Spleen (tissue), 11 donors: ENCODE results near the gene NCSTN. TPM values are rescaled to one million over a fixed set of nuclear protein-coding genes. Genes with fewer than 3 reads are reported as not detected.

Source experiments
- DNase-seq: peaks from one replicate; pipeline ENCODE4 v3.0.0-alpha.2; 2020
- H3K27ac ChIP-seq, 8 donors: fragments of 200-600 bp; sonication (generic) in 7 of 8; 1 replicate in 4 of 8; 2 replicates in 4 of 8; pipeline versions ENCODE4 v1.5.0 to v1.8.0; 2016 to 2021; ENCODE audit warnings: inconsistent platforms in 4 of 8, mild to moderate bottlenecking in 4 of 8, moderate library complexity in 1 of 8
- H3K27me3 ChIP-seq, 7 donors: fragments of 200-600 bp; sonication (generic) in 6 of 7; replicated peaks in 1 of 7; 1 replicate in 4 of 7; 2 replicates in 3 of 7; pipeline versions ENCODE4 v1.5.0 to v1.8.0; 2016 to 2021; ENCODE audit warnings: inconsistent platforms in 3 of 7, mild to moderate bottlenecking in 1 of 7
- H3K36me3 ChIP-seq, 6 donors: fragments of 200-600 bp; sonication (generic) in 5 of 6; 1 replicate in 4 of 6; 2 replicates in 2 of 6; pipeline versions ENCODE4 v1.5.0 to v1.8.0; 2016 to 2021; ENCODE audit warnings: inconsistent platforms in 2 of 6
- H3K4me1 ChIP-seq, 6 donors: fragments of 200-600 bp; sonication (generic) in 5 of 6; 1 replicate in 3 of 6; 2 replicates in 3 of 6; pipeline versions ENCODE4 v1.5.0 to v1.8.0; 2016 to 2021; ENCODE audit warnings: inconsistent platforms in 3 of 6
- H3K4me3 ChIP-seq, 8 donors: fragments of 200-600 bp; sonication (generic) in 7 of 8; 1 replicate in 4 of 8; 2 replicates in 4 of 8; pipeline versions ENCODE4 v1.5.0 to v1.8.0; 2016 to 2021; ENCODE audit warnings: inconsistent platforms in 4 of 8, mild to moderate bottlenecking in 4 of 8, moderate library complexity in 2 of 8
- H3K9me3 ChIP-seq, 8 donors: fragments of 200-600 bp; sonication (generic) in 7 of 8; 1 replicate in 4 of 8; 2 replicates in 4 of 8; pipeline versions ENCODE4 v1.5.0 to v1.8.0; 2016 to 2021; ENCODE audit warnings: inconsistent platforms in 4 of 8
- POLR2A ChIP-seq, 3 donors: fragments of 450-650 bp; IDR thresholded peaks; one replicate each; pipeline ENCODE4 v1.5.1; 2017; ENCODE audit warnings: antibody characterized with exemption in 3 of 3, mild to moderate bottlenecking in 1 of 3
- POLR2AphosphoS5 ChIP-seq, 3 donors: sonication (generic); formaldehyde crosslinking; IDR thresholded peaks; one replicate each; pipeline ENCODE4 v1.5.1; 2017; ENCODE audit warnings: antibody characterized with exemption in 3 of 3
- WGBS, 5 donors: extraction: QIAGEN DNeasy Blood & Tissue Kit in 3 of 5; methylation state at CpG; one replicate each; pipeline versions ENCODE4 v1.1.5 to v1.1.7; 2013 to 2018; 5-methylcytosine and 5-hydroxymethylcytosine counted together
- intact Hi-C: fragments of 100-400 bp; cut with DNase I; formaldehyde crosslinking; loops from one replicate; pipeline ENCODE4 v1.15.0; 2023; ENCODE audit warnings: low total_unique reads
- polyA plus RNA-seq, 3 donors: library from polyadenylated mRNA; stranded (reverse); fragments of 200-250 nt; gene quantifications; one replicate each; pipeline ENCODE4 v1.2.1, GENCODE V29; 2013
- small RNA-seq, 4 donors: library from RNA; depleted of rRNA; stranded (forward); fragments of <200 nt; gene quantifications; one replicate each; pipeline ENCODE3, GENCODE V24; 2016
- total RNA-seq, 7 donors: library from RNA; depleted of rRNA in 3 of 7; stranded (reverse); fragments of >200 nt in 3 of 7; fragmentation: NEBNext Ultra II Directional in 4 of 7; extraction: Animal tissue kit (Norgen Biotek cat#: 25700) in 4 of 7; gene quantifications; one replicate each; pipeline versions ENCODE4 v1.1.0 to v1.2.1, GENCODE V29; 2016 to 2021
- TF ChIP-seq, protein P1 (sequence below), 11 experiments: fragments of 200-600 bp in 7 of 11; fragments of 450-650 bp in 4 of 11; sonication (generic) in 4 of 11; IDR thresholded peaks in 8 of 11; conservative IDR thresholded peaks in 3 of 11; 1 replicate in 7 of 11; 2 replicates in 4 of 11; pipeline versions ENCODE4 v1.4.0 to v1.8.0; 2016 to 2021; ENCODE audit warnings: antibody characterized with exemption in 11 of 11, inconsistent platforms in 4 of 11, mild to moderate bottlenecking in 1 of 11
- donor health status: healthy with polysubstance abuse.
- donor health status: DM: no; HTN: no; CAD: no; lungs with moderate emphysema.
- donor health status: DM: no; HTN: no; CAD: no.
- donor health status: Bipolar disorder and iron deficiency.
- donor health status: healthy.
- donor health status: DM: no; HTN: no; CAD: no.
- donor health status: DM: yes; HTN: yes; CAD: no.

Gene NCSTN
- total and polyA plus RNA-seq, 10 donors: 36.2 to 109 (median 88.4) TPM

DNA sequence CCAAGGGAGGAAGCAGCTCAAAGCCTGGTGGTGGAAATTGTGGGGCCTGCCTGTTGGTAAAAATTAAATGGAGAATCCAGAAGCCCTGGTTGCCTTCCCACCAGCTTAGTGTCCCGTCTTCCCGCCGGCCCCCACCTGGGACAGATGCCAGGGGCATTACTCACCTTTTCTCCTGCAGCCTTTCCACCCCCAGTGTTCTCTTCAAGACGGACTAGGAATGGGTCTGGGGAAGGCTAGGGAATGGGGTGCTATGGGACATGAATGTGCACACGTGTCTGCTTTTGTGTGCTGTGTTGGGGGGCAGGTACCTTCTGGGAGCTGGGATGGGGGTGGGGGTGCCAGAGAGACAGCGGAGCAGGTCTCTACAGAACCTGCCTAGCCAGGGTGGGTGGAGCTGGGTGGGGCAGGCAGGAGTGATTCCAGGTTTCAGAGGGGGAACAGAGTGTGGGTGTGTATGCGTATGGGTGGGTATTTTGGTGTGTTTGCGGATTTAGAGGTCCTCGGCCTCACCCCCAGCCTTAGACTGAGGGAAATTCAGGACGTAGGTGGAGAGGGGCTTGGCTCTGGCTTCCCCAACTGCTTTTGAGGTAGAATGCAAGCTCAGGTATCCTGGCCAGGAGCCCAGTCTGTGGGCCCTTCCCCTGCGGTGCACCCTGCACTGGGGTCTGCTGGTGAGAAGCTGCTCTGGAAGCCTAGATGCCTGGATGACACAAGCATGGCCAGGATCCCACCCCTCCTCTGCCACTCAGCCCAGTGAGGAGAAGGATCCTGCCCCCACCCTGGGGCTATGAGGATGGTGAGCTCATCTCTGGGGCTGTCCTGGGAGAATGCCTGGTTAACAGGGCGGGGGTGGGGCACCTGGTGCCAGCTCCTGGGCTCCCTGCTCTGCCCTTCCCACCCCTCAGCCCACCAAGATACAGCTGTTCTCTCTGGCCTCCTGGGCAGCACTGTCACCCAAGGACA is 64.9 kb downstream of the NCSTN start:
- TF ChIP-seq POLR2AphosphoS5 (IDR thresholded peaks at IDR 0.05) (no peak), POLR2A (IDR thresholded peaks at IDR 0.05) (no peak)
- TF ChIP-seq, protein P1, sequence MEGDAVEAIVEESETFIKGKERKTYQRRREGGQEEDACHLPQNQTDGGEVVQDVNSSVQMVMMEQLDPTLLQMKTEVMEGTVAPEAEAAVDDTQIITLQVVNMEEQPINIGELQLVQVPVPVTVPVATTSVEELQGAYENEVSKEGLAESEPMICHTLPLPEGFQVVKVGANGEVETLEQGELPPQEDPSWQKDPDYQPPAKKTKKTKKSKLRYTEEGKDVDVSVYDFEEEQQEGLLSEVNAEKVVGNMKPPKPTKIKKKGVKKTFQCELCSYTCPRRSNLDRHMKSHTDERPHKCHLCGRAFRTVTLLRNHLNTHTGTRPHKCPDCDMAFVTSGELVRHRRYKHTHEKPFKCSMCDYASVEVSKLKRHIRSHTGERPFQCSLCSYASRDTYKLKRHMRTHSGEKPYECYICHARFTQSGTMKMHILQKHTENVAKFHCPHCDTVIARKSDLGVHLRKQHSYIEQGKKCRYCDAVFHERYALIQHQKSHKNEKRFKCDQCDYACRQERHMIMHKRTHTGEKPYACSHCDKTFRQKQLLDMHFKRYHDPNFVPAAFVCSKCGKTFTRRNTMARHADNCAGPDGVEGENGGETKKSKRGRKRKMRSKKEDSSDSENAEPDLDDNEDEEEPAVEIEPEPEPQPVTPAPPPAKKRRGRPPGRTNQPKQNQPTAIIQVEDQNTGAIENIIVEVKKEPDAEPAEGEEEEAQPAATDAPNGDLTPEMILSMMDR (IDR thresholded peaks at IDR 0.05 in 8 of 11, conservative IDR thresholded peaks at IDR 0.05 in 3 of 11): no peak

More for the DNA sequence above, 64.9 kb downstream of the NCSTN start:
- Histone ChIP-seq H3K27ac (no peak overlapping the region), H3K36me3 (no peaks in the 10 kb centered on the region), H3K9me3 (no peaks in the 10 kb centered on the region), H3K27me3 (no peaks in the 10 kb centered on the region), H3K4me1 (peaks cover 0 to 6% (median 0%) of the 10 kb centered on the region in 6 donors), H3K4me3 (no peak overlapping the region)
- no peak for DNase-seq
- WGBS, 5 donors: 86 to 95% (median 93%) methylated on average over 11 to 12 of the region's 12 CpGs
- intact Hi-C loops: no loop called here

Small RNAs within 50 kb of the gene (small RNA-seq; reads per million reads assigned to genes)
- gene RF00019 (0 reads per million in 4 donors), gene RNU4-42P (0 to 0.62 (median 0.10) reads per million in 4 donors)

Other genes with a start within 250 kb of the NCSTN start
- 10 to 100 TPM; 16.8 to 28.9 (median 25.3) TPM for gene IGSF8, start 244.8 kb upstream of the NCSTN start, total RNA-seq
- 10 to 100 TPM; 15.6 to 23.1 (median 16.1) TPM for gene IGSF8, start 244.8 kb upstream of the NCSTN start, polyA plus RNA-seq
- 10 to 100 TPM in 1 of 7 donors, 1 to 10 TPM in 3, under 1 TPM in 3; 0.20 to 19.1 (median 1.1) TPM for gene ATP1A2, start 227.6 kb upstream of the NCSTN start, total RNA-seq
- 1 to 10 TPM in 1 of 3 donors, under 1 TPM in 2; 0.13 to 1.7 (median 0.27) TPM for gene ATP1A2, start 227.6 kb upstream of the NCSTN start, polyA plus RNA-seq
- 1 to 10 TPM in 2 of 7 donors, under 1 TPM in 3, not detected in 2; 0.70 to 2.9 (median 0.97) TPM for gene ATP1A4, start 191.8 kb upstream of the NCSTN start, total RNA-seq
- 1 to 10 TPM in 1 of 3 donors, under 1 TPM in 2; 0.85 to 2.3 (median 0.93) TPM for gene ATP1A4, start 191.8 kb upstream of the NCSTN start, polyA plus RNA-seq
- gene CASQ1, start 152.8 kb upstream of the NCSTN start, total RNA-seq: 1 to 10 TPM in 1 of 7 donors, under 1 TPM in 3, not detected in 3; 0.37 to 1.1 (median 0.91) TPM
- 1 to 10 TPM in 2 of 3 donors, under 1 TPM in 1; 0.45 to 1.5 (median 1.5) TPM for gene CASQ1, start 152.8 kb upstream of the NCSTN start, polyA plus RNA-seq
- 100 to 1,000 TPM in 4 of 7 donors, 10 to 100 TPM in 3; 73.4 to 158 (median 126) TPM for gene PEA15, start 138.0 kb upstream of the NCSTN start, total RNA-seq
- gene PEA15, start 138.0 kb upstream of the NCSTN start, polyA plus RNA-seq: 100 to 1,000 TPM in 1 of 3 donors, 10 to 100 TPM in 2; 80.1 to 167 (median 86.8) TPM
- gene DCAF8, start 80.8 kb upstream of the NCSTN start, total RNA-seq: 100 to 1,000 TPM; 146 to 210 (median 157) TPM
- 10 to 100 TPM; 59.4 to 92.9 (median 83.4) TPM for gene DCAF8, start 80.8 kb upstream of the NCSTN start, polyA plus RNA-seq
- 10 to 100 TPM; 47.1 to 63.8 (median 51.9) TPM for gene PEX19, start 58.2 kb upstream of the NCSTN start, total RNA-seq
- 10 to 100 TPM; 11.2 to 18.2 (median 15.0) TPM for gene PEX19, start 58.2 kb upstream of the NCSTN start, polyA plus RNA-seq
- gene COPA, start 133 bp upstream of the NCSTN start, total RNA-seq: 100 to 1,000 TPM; 112 to 181 (median 136) TPM
- gene COPA, start 133 bp upstream of the NCSTN start, polyA plus RNA-seq: 10 to 100 TPM; 41.3 to 51.3 (median 42.1) TPM
- gene NHLH1, start 23.7 kb downstream of the NCSTN start, total RNA-seq: under 1 TPM in 6 of 7 donors, not detected in 1; 0.23 to 0.56 (median 0.33) TPM
- gene NHLH1, start 23.7 kb downstream of the NCSTN start, polyA plus RNA-seq: under 1 TPM; 0.08 to 0.22 (median 0.17) TPM
- gene VANGL2, start 57.2 kb downstream of the NCSTN start, total RNA-seq: 1 to 10 TPM; 1.7 to 7.7 (median 3.4) TPM
- gene VANGL2, start 57.2 kb downstream of the NCSTN start, polyA plus RNA-seq: 1 to 10 TPM in 1 of 3 donors, under 1 TPM in 2; 0.65 to 1.3 (median 0.94) TPM
- 10 to 100 TPM; 21.5 to 52.4 (median 36.1) TPM for gene SLAMF6, start 179.9 kb downstream of the NCSTN start, total RNA-seq
- 10 to 100 TPM; 35.2 to 38.5 (median 37.0) TPM for gene SLAMF6, start 179.9 kb downstream of the NCSTN start, polyA plus RNA-seq
- gene CD84, start 236.1 kb downstream of the NCSTN start, total RNA-seq: 10 to 100 TPM; 50.3 to 76.1 (median 62.5) TPM
- 10 to 100 TPM in 1 of 3 donors, 1 to 10 TPM in 2; 4.7 to 10.9 (median 5.4) TPM for gene CD84, start 236.1 kb downstream of the NCSTN start, polyA plus RNA-seq